Skin epidermis (tissue), 12 donors: ENCODE measurements around the gene B3GNT7.
"Not testable (repeated sequence)": the region's sequence is repeated elsewhere in the genome, so short reads cannot be mapped to it uniquely, and the experiment has no call there.

Source experiments
- H3K27ac ChIP-seq, 21 experiments: fragments of 200-600 bp; sonication (generic) in 11 of 21; one replicate each; pipeline ENCODE4 v1.5.0; 2020; ENCODE audit warnings: mild to moderate bottlenecking in 3 of 21, inconsistent platforms in 2 of 21, moderate library complexity in 2 of 21
- H3K4me3 ChIP-seq, 7 experiments: fragments of 200-600 bp; sonication (generic) in 2 of 7; one replicate each; pipeline ENCODE4 v1.5.0; 2020; ENCODE audit warnings: inconsistent platforms in 2 of 7, mild to moderate bottlenecking in 2 of 7, moderate library complexity in 1 of 7

Gene B3GNT7, protein sequence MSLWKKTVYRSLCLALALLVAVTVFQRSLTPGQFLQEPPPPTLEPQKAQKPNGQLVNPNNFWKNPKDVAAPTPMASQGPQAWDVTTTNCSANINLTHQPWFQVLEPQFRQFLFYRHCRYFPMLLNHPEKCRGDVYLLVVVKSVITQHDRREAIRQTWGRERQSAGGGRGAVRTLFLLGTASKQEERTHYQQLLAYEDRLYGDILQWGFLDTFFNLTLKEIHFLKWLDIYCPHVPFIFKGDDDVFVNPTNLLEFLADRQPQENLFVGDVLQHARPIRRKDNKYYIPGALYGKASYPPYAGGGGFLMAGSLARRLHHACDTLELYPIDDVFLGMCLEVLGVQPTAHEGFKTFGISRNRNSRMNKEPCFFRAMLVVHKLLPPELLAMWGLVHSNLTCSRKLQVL

DNA sequence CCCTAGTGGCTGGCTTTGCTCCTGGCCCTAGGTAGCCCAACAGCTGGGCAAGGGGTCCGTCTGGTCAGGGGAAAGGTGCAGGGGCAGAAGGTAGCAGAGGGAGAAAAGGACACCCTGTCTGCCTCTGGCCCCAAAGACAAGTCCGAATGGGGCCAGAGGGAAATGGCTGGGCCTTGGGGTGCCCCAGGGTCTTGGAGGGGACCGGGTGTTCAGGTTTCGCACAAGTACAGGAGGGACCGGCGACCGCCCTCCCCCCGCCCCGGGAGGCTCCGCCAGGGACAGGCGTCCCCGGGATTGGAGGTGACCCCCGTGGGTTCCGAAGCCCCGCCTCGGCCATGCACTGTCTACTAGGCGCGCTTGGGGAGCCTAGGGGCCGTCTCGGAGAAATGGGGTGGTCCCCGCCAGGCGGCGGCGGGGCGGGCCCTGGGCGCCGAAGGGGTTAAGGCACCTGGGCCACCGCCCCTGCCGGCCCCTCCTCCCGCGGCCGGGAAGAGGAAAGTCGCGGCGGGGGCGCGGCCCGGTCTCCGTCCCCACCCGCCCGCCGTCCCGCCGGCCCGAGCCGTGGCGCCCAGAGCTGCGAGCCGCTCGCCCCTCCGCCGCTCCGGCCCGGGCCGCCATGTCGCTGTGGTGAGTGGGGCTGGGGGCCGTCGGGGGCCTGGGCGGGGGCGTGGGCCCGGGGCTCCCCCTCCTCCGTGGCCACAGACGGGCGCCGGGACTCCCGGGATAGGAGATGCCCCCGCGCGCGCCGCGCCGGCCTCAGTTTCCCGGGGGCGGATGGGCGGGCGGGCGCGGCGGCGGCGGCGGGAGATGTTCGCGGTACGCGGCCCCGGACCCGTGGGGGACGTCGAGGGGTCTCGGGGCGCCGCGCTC, at the start of gene B3GNT7:
Gene B3GNT7 (plus strand): TSS at position 523 of the 870 bp plus-strand sequence. CDS start 94 bp downstream, at position 617.
- H3K27ac ChIP-seq, result peak within 1 kb of the TSS in 20 of 21 experiments; percentile 30 to 81 (median 61)
- peak within 1 kb of the TSS; percentile 10 to 53 (median 44) for H3K4me3 ChIP-seq

DNA sequence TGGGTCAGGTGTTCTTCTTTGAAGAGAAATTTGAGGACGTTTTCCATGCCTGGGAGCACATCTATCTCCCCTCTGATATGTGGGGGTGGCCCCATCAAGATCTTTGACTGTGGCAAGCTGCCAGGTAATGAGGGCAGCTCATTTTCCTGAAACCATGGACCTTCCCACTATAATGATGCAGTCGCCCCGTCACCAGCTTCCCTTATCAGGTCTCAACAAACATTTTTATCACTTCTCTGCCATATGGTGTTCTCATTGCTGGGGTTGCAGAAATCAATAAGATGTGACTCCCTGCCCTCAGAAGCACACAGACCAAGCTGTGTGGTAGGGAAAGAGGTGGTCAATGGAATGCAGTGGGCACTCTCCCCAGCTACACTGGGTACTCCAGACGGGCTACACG, 48.4 kb upstream of the B3GNT7 start:
- Histone ChIP-seq H3K27ac (no peak overlapping the region), H3K4me3 (no peak overlapping the region)

DNA sequence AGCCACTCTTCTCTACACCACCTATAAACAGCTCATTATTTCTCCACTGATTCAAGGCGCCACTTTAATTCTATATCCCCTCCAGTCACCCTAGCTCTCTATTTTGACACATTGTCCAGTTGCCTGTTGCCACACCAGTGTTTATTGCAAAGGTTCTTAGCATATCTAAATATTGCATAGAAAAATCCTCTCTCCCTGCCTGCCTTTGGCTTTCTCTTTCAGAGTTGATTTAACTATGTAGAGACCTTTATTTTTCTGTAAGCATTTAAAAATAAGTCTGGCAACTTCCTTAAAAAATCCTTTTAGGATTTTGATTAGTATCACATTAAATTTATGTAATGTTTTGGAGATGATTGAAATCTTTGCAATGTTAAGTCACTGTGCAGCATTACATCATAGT, 47.9 kb upstream of the B3GNT7 start:
- H3K27ac ChIP-seq, result no peak overlapping the region
- H3K4me3 ChIP-seq, result no peak overlapping the region

DNA sequence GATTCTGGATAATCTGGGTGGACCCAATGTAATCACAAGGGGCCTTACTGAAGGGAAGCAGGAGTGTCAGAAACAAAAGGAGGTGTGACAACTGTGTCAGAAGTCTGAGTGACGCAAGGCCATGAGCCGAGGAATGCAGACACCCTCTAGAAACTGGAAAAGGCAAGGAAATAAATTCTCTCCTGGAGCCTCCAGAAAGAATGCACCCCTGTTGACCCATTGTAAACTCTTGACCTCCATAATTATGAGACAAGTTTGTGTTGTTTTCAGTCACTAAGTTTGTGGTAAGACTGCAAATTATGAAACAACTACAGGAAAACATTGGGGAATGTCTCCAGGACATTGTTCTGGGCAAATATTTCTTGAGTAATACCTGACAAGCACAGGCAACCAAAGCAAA, 47.3 kb upstream of the B3GNT7 start:
- H3K27ac ChIP-seq, result no peak overlapping the region
- H3K4me3 ChIP-seq, result no peak overlapping the region

DNA sequence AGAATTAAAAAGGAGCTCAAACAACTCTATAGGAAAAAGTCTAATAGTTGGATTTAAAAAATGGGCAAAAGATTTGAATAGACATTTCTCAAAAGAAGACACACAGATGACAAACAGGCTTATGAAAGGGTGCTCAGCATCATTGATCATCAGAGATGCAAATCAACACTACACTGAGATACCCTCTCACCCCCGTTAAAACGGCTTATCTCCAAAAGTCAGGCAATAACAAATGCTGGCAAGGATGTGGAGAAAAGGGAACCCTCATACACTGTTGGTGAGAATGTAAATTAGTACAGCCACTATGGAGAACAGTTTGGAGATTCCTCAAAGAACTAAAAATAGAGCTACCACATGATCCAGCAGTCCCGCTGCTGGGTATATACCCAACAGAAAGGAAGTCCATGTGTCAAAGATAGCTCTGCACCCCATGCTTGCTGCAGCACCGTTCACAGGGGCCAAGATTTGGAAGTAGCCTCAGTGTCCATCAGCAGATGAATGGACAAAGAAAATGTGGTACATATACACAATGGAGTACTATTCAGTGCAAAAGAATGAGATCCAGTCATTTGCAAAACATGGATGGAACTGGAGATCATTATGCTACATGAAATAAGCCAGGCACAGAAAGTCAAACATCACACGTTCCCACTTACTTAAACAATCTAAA, 46.7 kb upstream of the B3GNT7 start:
- Histone ChIP-seq H3K4me3 (no peak overlapping the region), H3K27ac (peak overlapping the region in 1 of 21 experiments; percentile 43)

DNA sequence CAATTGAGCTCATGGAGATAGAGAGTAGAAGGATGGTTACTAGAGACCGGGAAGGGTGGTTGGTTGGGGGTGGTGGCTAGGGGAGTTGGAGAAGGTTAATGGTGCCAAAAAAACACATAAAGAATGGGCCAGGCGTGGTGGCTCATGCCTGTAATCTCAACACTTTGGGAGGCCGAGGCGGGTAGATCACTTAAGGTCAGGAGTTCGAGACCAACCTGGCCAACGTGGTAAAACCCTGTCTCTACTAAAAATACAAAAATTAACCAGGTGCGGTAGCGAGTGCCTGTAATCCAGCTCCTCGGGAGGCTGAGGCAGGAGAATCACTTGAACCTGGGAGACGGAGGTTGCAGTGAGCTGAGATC, 46.2 kb upstream of the B3GNT7 start:
- not testable (repeated sequence) for H3K4me3 ChIP-seq
- peak overlapping the region in 1 of 21 experiments; percentile 43 for H3K27ac ChIP-seq

DNA sequence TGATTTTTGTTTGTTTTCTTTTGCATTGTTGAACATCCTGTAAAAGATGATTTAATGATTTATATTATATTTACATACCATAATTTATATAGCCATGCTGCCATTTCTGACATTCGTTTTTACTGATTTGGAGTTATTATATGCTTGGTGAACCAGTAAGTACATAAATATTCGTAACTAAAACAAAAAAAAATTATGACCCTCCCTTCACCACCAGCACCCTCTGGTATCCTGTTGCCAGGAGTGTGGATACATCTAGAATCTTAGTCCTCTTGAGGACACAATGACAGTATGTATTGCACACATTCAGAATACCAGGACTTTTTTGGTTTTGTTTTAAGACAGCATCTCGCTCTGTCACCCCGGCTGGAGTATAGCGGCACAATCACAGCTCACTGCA, 43.9 kb upstream of the B3GNT7 start:
- Histone ChIP-seq H3K4me3 (no peak overlapping the region), H3K27ac (no peak overlapping the region)

DNA sequence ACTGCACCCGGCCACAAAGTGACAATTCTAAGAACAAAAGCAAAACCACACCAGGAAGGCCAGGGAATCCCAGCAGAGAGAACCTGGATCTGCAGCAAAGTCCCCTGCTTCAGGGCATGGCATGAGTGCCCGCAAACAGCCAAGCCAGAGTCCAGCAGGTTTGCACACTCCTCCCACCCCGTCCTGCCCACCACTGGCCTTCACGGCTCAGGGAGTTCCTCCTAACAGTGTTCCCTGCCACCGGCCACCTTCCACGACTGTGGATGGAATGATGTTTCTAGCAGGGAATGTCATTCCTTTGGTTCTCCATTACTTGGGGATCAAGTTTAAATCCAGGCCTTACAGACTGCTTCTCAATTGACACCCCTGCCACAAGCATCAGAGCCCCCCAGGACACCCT, 42.0 kb upstream of the B3GNT7 start:
- Histone ChIP-seq H3K27ac (no peak overlapping the region), H3K4me3 (no peak overlapping the region)

- Histone ChIP-seq H3K27ac (no peak overlapping the region), H3K4me3 (no peak overlapping the region)
Observed at GRCh38 chr2:231355508-231356465, 39.7 kb upstream of the B3GNT7 start.

GRCh38 chr2:231356466-231356844, 39.1 kb upstream of the B3GNT7 start:
- Histone ChIP-seq H3K27ac (no peak overlapping the region), H3K4me3 (no peak overlapping the region)

GRCh38 chr2:231357048-231357447, 38.5 kb upstream of the B3GNT7 start:
- Histone ChIP-seq H3K4me3 (no peak overlapping the region), H3K27ac (no peak overlapping the region)

- no peak overlapping the region for H3K4me3 ChIP-seq
- no peak overlapping the region for H3K27ac ChIP-seq
Observed at GRCh38 chr2:231357931-231358330, 37.6 kb upstream of the B3GNT7 start.

DNA sequence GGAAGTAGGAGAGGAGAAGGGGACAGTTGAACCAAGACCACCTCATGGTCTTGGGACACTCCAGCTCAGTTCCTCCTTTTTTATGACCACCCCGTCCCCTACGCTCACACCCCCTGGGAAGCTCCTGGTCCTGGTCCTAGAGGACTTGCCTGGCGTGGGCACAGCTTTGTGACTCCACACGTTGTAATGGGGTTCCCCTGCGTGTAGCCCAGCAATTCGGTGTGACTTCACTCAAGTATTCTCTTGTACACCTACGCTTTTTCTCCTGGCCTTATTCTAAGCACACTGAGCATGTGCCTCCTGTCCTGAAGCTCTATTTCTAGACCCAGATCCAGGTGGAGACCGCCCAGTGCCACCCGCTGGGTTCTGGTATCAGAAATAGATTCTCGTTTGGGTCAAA, 36.1 kb upstream of the B3GNT7 start:
- H3K27ac ChIP-seq, result no peak overlapping the region
- no peak overlapping the region for H3K4me3 ChIP-seq

GRCh38 chr2:231359948-231360347, 35.6 kb upstream of the B3GNT7 start:
- H3K27ac ChIP-seq, result no peak overlapping the region
- no peak overlapping the region for H3K4me3 ChIP-seq

- Histone ChIP-seq H3K4me3 (no peak overlapping the region), H3K27ac (no peak overlapping the region)
Observed at GRCh38 chr2:231360401-231360800, 35.1 kb upstream of the B3GNT7 start.

- H3K4me3 ChIP-seq, result no peak overlapping the region
- H3K27ac ChIP-seq, result peak overlapping the region in 2 of 21 experiments; percentile 58 to 63
Observed at GRCh38 chr2:231360881-231361371, 34.6 kb upstream of the B3GNT7 start.

- no peak overlapping the region for H3K4me3 ChIP-seq
- H3K27ac ChIP-seq, result peak overlapping the region in 12 of 21 experiments; percentile 3 to 79 (median 36)
Observed at GRCh38 chr2:231361701-231362554, 33.6 kb upstream of the B3GNT7 start.

- Histone ChIP-seq H3K27ac (peak overlapping the region in 10 of 21 experiments; percentile 3 to 79 (median 41)), H3K4me3 (no peak overlapping the region)
Observed at GRCh38 chr2:231362555-231363184, 32.8 kb upstream of the B3GNT7 start.
